Measurements from ENCODE around the gene NR4A1.

NR4A1 gene

DNA sequence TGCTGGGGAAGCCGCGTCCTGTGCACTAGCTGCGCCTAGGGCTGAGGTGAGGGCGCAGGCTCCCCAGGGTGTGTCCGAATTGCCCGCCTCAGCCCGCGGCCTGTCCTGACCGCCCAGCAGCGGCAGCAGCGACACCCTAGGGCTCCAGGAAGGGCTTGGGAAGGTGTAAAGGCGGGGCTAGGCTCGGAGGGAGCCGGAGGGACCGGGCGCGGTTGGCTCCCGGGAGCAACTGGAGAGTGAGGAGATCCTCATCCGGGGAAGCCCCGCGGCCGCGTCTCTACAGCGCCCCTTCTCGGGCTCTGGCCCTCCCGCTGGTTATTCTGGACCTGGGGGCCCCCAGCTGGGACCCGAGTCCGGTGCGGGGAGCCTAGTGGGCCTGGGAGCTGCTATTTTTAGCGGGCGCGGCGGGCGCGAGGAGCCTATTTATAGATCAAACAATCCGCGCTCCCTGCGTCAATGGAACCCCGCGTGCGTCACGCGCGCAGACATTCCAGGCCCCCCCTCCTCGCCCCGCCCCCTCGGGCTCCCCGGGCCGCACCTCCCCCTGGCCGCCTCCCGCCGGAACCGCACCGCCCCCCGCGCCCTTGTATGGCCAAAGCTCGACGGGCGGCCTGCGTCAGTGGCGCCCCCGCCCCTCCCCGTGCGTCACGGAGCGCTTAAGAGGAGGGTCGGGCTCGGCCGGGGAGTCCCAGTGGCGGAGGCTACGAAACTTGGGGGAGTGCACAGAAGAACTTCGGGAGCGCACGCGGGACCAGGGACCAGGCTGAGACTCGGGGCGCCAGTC lies at the start of gene NR4A1:
TSS of gene NR4A1 (plus strand) at position 685 of the 784 bp plus-strand sequence. CDS start 2,887 bp downstream, outside the sequence.
- DNase-seq (ENCODE audit: low spot score), result peak; percentile 98

DNA sequence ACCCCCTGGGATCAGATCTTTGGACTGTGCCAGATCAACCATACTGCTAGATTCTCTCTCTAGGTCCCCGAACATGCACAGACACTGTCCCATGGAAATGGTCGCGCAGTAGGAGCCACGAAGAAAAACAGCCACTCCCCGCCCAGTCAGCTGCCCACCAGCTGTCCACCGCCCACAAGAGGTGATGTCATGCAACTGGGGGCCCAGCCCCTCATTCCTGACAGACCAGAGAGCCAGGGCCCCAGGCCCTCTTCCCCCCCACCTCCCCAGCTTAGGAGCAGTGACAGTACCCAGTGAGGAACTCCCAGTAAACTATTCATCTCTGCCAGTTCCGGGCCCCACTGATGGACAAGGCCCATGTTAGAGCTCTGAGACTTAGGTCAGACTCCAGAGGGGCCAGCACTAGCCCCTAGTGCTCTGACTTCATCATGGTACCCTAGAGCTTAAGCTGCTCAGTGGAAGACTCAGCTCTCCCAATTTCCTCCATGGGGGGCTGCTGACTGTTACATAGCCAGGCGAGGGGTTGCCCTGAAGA lies 48.2 kb upstream of the NR4A1 start:
- no peak for DNase-seq (ENCODE audit: low spot score)

DNA sequence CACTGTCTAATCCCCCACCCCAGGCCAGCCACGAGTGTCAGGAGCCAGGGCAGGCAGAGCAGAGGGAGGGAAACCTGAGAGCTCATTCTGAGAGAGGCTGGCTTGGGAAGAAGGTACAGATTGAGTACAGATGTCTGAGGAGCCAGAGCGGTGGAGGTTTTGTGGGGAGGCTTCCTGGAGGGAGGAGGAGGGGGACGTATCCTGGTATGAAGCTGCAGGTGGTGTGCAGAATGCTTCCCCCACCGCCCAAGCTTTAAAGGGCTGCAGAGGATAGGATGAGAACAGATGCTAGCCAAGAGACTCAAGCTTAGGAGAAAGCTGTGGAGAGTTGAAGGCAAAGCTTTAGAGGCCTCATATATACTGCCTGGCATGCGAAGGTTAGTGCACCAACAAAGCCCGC lies 47.7 kb upstream of the NR4A1 start:
- DNase-seq (ENCODE audit: low spot score), result no peak

DNA sequence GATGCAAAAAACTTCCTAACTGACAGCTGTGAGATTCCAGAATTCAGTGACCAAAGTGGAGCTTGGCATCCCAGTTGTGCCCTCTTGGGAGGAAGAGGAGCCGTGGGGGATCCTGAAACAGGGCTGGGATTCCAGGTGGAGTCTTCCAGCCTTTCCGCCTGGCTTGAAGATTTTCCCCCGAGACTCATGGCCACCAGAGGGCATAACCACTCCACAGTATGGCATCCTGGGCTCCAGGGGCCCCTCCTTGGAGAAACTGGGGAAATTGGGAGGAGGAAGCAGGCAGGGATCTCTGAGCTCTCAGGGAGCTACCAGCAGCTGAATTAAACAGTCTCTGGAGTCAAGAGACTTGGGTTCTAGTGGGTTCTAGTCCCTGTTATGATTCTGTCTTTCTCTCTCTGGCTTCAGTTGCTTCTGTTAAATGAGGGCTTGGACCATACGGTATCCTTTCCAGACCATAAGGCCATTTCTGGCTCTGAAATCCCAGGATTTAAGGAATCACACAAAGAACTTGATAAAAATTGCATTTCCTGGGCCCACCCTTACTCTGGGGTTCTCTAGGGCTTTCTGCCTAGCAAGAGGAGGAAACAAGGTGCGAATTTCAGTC lies 47.1 kb upstream of the NR4A1 start:
- peak; percentile 78 for DNase-seq (ENCODE audit: low spot score)

DNA sequence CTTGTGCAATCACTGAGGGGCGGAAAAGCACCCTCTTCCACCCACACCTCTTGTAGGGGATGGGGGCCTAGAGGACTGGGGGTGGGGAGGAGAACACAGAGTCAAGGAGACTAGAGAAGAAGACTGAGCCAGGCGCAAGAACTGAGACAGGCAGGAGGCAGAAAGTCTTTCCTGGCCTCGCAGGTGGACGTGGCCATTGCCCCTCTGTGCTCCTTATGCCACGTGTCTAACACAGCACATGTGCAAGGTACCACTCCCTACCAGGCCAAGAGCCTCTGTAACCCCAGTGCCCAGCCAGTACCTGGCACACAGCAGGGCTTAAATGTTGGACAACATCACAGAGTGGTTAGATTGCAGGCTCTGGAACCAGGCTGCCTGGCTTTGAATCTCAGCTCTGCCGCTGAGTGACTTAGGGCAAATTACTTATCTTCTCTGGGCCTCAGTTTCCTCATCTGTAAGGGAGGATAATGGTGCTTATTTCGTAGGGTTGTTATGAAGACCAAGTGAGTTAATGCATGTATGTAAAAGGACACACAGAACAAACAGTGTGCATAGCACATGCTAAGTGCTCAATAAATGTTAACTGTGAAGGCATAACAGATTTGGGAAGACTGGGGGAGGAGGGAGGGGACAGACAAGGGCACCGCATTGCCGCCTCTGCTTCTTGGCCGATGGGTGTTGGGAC lies 45.9 kb upstream of the NR4A1 start:
- no peak for DNase-seq (ENCODE audit: low spot score)

DNA sequence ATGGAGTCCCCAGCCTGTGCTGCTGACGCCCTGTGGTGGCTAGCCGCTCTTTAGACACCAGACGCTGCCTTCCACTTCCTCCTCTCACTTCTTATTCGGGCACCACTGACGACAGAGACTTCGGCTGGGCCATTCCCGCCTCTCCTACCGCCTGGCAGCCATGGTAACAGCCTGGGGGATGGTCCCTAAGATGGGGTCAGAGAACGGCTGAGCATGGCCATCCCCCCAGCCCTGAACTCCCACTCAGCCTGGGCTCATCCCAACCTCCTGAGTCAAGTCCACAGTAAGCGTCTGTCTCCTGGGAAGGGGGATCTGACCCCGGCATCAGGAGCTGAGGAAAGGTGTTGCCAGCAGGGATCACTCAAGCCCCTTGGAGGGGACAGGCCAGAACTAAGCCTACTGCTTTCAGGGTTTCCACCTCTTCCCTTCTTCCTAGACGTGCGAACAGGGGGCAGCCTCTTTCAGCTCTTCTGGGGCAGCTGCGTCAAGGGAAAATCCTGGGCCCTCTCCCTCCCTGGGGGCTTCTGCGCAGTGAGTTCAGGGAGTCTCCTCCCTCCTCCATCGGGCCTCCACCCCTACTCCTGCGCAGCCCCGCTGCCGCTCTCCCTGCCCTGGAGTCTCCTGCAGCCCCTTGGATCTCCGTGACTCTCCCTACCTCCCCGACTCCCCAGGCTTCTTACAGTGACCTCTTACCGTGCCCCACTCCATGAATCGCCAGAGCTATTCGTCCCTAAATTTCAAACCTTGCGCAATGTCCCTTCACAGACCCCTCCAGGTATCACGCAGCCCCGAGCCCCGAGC lies 45.1 kb upstream of the NR4A1 start:
- no peak for DNase-seq (ENCODE audit: low spot score)

DNA sequence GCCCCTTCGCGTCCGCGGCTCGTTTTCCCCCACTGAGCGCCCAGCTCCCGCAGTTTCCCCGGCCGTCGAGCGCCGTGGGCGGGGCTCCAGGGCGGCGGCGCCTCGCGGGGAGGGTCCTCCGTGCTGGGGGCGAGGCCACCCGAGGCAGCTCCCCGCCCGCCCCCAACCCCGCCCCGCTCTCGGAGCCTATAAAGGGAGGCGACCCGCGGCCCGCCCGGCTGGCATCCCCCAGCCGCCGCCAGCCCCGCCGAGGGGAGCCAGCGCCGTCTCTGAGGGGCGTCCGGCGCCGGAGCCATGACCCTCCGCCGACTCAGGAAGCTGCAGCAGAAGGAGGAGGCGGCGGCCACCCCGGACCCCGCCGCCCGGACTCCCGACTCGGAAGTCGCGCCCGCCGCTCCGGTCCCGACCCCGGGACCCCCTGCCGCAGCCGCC lies 44.5 kb upstream of the NR4A1 start, which contains the start of gene TAMALIN:
TSS of gene TAMALIN (plus strand) at position 221 of the 432 bp plus-strand sequence. CDS start at position 295, 74 bp downstream.
- DNase-seq (ENCODE audit: low spot score), result peak; percentile 94

DNA sequence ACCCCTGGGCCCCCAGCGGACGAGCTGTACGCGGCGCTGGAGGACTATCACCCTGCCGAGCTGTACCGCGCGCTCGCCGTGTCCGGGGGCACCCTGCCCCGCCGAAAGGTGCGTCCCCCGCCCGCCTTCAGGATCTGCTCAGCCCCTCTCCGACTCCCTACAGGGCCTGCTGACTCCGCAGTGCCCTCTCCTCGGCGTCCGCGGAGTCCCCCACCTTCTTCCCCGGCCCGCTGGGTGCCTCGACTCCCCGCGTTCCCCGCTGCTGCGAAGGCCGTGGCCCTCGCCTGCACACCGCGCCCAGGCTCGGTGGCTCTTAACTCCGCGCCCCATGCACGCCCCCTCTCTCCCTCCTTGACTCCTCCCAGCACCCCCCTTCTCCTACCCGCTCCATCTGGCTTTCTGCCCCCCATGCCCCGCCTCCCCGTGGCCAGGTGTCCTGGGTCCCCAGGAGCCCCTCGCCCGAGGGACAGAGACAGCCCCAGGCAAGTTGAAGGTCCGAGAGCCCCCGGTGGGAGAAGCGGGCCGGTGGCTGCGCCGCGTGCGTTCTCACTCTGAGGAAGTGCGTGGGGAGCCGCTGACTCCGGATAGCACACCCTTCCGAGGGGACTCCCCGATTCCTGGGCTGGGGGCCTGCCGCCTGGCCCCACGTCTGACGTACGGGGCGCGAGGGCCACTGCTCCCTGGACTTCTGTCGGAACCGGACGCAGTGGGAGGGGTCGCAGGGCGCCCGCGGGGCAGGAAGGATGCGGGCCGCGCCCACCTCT lies 43.9 kb upstream of the NR4A1 start:
- DNase-seq (ENCODE audit: low spot score), result peak; percentile 39

DNA sequence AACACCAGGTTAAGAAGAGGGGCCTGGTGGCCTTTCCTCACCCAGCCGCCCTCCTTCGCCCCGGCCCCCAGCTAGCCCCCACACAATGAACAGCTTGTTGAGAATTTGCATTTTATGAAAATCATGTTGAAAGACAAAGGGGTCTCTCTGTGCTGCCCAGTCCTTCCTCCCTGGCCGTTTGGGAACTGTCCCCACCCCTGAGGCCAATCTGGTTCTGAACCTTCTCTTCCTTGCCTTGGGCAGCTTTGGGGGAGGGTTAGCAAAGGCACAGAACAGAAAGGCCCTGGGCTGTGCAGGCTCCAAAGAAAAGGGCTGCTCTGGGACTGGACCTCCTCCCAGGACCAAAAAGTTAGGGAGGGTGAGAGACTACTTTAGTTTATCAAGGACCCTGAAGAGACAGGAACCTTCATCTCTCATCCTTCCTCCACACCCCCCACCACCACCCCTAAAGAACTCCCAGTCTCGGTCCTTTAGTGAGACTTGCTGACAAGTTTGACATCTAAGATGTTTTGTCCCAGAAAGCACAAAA lies 43.2 kb upstream of the NR4A1 start:
- DNase-seq (ENCODE audit: low spot score), result no peak

DNA sequence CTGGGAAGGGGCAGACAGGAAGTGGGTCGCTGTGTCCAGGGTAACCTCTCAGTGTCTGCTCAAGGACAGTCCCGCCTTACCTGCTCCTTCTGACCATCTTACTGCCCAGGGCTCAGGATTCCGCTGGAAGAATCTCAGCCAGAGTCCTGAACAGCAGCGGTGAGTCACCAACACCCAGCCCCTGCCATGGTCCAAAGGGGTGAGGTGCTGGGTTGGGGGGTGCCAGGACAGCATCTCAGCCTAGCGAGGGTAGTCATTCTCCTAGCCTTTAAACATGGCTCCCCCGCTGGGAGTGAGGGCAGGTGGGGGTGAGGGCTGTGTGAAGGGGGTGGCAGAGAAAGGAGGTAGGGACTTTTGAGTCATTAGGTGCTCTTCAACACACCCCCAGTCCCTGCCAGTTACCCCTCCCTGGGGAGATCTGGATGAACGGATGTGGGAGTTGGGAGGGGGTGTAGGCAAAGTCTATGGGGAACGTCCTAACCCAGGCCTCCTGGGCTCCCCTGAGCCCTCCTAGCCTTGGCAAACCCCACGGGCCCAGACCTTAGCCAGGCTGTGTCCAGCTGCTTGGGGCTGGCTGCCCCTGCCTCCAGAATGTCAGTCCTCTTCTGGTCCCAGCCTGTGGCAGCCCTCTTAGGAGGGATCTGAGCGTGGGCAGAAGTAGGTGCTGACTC lies 42.0 kb upstream of the NR4A1 start:
- no peak for DNase-seq (ENCODE audit: low spot score)

DNA sequence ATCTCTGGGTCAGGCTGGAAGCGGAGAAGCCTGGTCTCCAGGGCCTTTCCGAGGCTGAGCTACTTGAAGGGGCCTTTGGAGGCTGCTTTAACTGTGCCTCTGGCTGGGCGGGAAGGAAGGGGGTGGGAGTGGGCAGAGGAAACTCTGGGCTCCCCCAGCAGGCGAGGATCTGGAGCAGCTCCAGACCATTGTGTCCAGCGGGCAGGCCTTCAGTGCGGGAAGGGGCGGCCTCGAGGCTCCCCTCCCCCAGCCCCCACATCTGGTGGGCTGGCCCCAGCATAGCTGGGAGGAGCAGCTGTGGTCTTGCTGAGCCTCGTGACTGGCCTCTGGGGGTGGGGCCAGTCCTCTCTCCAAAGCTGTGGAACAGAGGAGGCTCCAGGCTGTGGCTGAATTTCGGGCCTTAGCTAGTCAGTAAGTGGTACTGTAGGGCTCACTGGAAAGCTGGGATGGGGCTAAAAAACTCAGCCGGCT lies 41.1 kb upstream of the NR4A1 start:
- peak; percentile 89 for DNase-seq (ENCODE audit: low spot score)

DNA sequence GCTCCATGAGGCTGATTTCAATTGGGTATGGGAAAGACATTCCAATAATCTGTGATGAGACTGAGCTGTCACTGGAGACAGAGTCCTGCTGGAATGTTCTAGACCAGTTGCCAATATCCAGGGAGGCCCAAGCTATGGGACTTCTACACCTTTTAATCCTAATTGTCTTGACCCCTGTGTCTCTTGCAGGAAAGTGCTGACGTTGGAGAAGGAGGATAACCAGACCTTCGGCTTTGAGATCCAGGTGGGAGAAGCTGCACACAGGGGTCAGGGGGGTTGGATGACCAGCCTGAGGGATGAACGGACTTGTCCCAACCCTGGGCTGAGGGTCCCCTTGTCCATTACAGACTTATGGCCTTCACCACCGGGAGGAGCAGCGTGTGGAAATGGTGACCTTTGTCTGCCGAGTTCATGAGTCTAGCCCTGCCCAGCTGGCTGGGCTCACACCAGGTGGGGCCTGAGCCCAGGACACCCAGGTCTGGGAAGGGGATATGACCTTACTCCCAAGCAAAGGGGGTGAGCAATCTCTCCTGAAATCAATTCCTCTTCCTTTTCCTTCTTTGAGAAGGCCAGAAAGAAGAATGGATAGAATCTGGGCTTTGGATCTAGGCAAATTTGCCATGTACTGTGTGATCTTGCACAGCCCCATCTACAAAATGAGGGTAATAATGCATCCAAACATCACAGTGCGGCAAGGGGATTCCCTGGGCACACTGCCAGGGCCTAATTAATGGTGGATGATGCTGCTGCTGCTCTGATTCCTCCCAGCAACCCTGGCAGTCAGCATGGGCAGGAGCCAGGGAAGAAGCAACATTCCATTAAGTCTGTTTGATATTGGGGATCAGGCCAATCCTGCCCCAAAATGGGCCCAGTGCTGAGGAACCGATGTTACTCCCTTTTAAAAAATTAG lies 40.3 kb upstream of the NR4A1 start:
- DNase-seq (ENCODE audit: low spot score), result no peak

DNA sequence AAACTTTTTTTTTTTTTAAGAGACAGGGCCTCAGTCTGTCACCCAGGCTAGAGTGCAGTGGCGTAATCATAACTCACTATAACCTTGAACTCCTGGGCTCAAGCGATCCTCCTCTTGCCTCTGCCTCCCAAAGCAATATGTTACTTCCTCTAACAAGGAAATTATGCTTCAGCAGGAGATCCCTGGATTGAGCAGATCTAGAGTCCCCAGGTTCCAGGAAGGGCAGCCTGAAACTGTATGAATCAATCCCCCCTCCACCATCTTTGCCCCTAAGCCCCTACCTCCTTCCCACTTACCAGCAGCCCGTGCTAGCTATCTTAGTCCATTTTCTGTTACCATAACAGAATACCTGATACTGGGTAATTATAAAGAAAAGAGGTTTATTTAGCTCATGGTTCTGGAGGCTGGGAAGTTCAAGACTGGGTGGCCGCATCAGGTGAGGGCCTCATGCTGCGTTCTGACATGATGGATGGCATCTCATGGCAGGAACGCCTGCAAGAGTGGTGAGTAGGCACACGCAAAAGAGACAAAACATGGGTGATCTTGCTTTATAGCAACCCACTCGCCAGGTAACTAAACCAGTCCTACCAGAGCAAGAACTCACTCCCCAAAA lies 39.5 kb upstream of the NR4A1 start:
- DNase-seq (ENCODE audit: low spot score), result no peak

DNA sequence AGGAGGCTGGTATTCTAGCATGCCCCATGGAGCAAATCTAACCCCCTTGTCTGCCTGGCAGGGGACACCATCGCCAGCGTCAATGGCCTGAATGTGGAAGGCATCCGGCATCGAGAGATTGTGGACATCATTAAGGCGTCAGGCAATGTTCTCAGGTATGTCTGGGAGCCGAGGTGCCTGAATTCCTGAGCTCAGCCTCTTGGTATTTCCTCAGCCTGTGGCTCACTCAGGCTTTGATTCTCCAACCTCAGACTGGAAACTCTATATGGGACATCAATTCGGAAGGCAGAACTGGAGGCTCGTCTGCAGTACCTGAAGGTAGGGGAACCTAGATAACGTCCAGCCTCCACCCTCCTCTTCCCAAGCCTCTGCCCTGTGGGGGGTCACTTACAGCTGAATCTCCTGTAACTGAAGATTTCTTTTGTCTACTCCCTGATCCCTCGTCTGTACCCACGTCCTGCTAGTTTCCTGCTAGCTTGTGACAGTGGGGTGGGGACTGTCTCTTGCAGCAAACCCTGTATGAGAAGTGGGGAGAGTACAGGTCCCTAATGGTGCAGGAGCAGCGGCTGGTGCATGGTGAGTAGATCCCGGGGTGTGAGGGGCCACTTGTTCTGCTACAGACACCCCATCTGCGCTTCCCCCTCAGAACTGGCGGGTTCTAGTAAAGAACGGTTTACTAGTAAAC lies 37.5 kb upstream of the NR4A1 start:
- no peak for DNase-seq (ENCODE audit: low spot score)

DNA sequence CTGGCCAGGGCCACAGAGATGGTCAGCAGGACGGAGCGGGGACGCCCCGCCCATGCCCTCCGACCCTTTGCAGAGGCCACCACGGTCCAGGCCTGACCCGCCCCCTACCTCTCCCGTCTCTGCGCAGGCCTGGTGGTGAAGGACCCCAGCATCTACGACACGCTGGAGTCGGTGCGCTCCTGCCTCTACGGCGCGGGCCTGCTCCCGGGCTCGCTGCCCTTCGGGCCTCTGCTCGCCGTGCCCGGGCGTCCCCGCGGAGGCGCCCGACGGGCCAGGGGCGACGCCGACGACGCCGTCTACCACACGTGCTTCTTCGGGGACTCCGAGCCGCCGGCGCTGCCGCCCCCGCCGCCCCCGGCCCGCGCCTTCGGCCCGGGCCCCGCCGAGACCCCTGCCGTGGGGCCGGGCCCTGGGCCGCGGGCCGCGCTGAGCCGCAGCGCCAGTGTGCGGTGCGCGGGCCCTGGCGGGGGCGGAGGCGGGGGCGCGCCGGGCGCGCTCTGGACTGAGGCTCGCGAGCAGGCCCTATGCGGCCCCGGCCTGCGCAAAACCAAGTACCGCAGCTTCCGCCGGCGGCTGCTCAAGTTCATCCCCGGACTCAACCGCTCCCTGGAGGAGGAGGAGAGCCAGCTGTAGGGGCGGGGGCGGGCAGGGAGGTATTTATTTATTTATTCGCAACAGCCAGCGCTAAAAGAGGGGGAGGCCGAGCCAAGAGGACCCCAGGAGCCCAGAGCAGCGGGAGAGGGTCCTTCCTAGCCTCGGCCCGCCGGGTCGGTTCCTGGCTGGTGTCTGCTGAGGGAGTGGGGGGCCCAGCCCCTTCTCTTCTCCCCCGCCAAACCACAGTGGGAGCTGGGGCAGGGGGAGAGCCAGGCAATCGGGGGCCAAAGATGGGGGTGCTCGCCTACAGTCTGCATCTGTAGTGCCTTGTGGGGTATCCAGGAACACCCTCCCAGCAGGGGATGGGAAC lies 36.4 kb upstream of the NR4A1 start:
- no peak for DNase-seq (ENCODE audit: low spot score)

DNA sequence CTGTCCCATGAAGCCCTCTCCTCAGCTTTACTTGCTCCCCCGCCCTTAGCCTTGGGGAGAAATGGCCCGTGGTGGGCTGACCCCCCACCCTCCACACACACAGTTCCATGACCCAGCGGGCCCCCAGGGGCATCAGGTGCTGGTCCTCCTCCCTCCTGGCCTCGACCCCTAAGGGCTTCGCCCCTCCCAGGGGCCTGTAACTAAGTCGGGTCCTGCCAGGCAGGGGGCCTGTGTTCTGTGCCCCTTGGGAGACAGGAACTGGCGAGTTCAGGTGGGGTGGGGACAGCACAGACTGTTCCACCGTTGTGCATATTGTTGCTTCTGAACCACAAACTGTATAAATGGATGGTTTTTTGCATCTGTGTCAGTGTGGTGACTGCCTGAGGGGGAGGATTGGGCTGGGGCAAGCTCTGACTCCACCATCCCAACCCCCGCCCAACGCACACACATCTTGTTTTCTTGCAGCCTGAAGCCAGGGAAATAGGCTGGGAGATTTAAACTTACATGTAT lies 35.7 kb upstream of the NR4A1 start:
- DNase-seq (ENCODE audit: low spot score), result no peak
